Measurements from ENCODE around the gene KCNT2.
"Not testable (repeated sequence)": the region's sequence is repeated elsewhere in the genome, so short reads cannot be mapped to it uniquely, and the experiment has no call there.

KCNT2 gene

GRCh38 chr1:196608390-196609369, at the start of gene KCNT2:
Gene KCNT2 (minus strand): TSS chr1:196608440. CDS start chr1:196608309, 131 bp downstream.
- Histone ChIP-seq H3K4me1 (no peaks in the 10 kb centered on the region), H3K9me3 (replicated peaks in 1 of 11) (peaks cover 0 to 12% (median 7%) of the 10 kb centered on the region in 11 experiments; a peak in 12 of 22 replicates), H3K9ac (no peak within 1 kb of the TSS), H3K4me3 (no peak within 1 kb of the TSS), H3K4me2 (no peak within 1 kb of the TSS), H3K27ac (no peak within 1 kb of the TSS), H3K36me3 (no peaks in the 10 kb centered on the region), H4K20me1 (no peaks in the 10 kb centered on the region), H3K27me3 (no peaks in the 10 kb centered on the region)
- TF ChIP-seq Cebpa-rat (IDR thresholded peaks at IDR 0.05): no peak

- Histone ChIP-seq H4K20me1 (no peaks in the 10 kb centered on the region), H3K4me3 (no peak overlapping the region), H3K27me3 (no peaks in the 10 kb centered on the region), H3K4me2 (no peak overlapping the region), H3K27ac (no peak overlapping the region), H3K9me3 (replicated peaks in 1 of 11) (no peaks in the 10 kb centered on the region), H3K9ac (no peak overlapping the region), H3K4me1 (peaks cover 7 to 17% (median 13%) of the 10 kb centered on the region in 10 experiments; a peak in 18 of 20 replicates), H3K36me3 (no peaks in the 10 kb centered on the region)
- TF ChIP-seq Cebpa-rat (IDR thresholded peaks at IDR 0.05): no peak
Measured at GRCh38 chr1:196655494-196655893, 47.3 kb upstream of the KCNT2 start.

GRCh38 chr1:196655071-196655470, 46.8 kb upstream of the KCNT2 start:
- H3K36me3 ChIP-seq: no peaks in the 10 kb centered on the region
- H3K9ac ChIP-seq: no peak overlapping the region
- peaks cover 7 to 19% (median 13%) of the 10 kb centered on the region in 10 experiments; a peak in 18 of 20 replicates for H3K4me1 ChIP-seq
- H3K27ac ChIP-seq: no peak overlapping the region
- no peaks in the 10 kb centered on the region for H4K20me1 ChIP-seq
- H3K27me3 ChIP-seq: no peaks in the 10 kb centered on the region
- TF ChIP-seq Cebpa-rat (IDR thresholded peaks at IDR 0.05): no peak
- no peaks in the 10 kb centered on the region for H3K9me3 ChIP-seq (replicated peaks in 1 of 11)
- no peak overlapping the region for H3K4me3 ChIP-seq
- H3K4me2 ChIP-seq: no peak overlapping the region

GRCh38 chr1:196654271-196654670, 46.0 kb upstream of the KCNT2 start:
- peak overlapping the region in 2 of 11 experiments; percentile 35 to 72; a peak in 2 of 22 replicates for H3K4me2 ChIP-seq
- no peaks in the 10 kb centered on the region for H4K20me1 ChIP-seq
- peaks cover 7 to 19% (median 13%) of the 10 kb centered on the region in 10 experiments; a peak in 18 of 20 replicates for H3K4me1 ChIP-seq
- no peak for TF ChIP-seq Cebpa-rat (IDR thresholded peaks at IDR 0.05)
- no peaks in the 10 kb centered on the region for H3K9me3 ChIP-seq (replicated peaks in 1 of 11)
- no peak overlapping the region for H3K4me3 ChIP-seq
- no peak overlapping the region for H3K9ac ChIP-seq
- no peak overlapping the region for H3K27ac ChIP-seq
- no peaks in the 10 kb centered on the region for H3K27me3 ChIP-seq
- no peaks in the 10 kb centered on the region for H3K36me3 ChIP-seq

GRCh38 chr1:196651637-196652215, 43.5 kb upstream of the KCNT2 start, which contains the start of gene CFH:
Gene CFH (plus strand): TSS chr1:196652043. CDS start chr1:196652118, 75 bp downstream.
- Histone ChIP-seq H3K9ac (peak within 1 kb of the TSS in 6 of 11 experiments; percentile 31 to 60 (median 43); a peak in 8 of 22 replicates), H3K9me3 (replicated peaks in 1 of 11) (no peaks in the 10 kb centered on the region), H3K36me3 (no peaks in the 10 kb centered on the region), H4K20me1 (no peaks in the 10 kb centered on the region), H3K4me3 (peak within 1 kb of the TSS in 7 of 10 experiments; percentile 0 to 55 (median 42); a peak in 12 of 20 replicates), H3K27me3 (no peaks in the 10 kb centered on the region), H3K4me1 (peaks cover 7 to 19% (median 13%) of the 10 kb centered on the region in 10 experiments; a peak in 18 of 20 replicates), H3K27ac (peak within 1 kb of the TSS in 10 of 11 experiments; percentile 3 to 66 (median 48); a peak in 16 of 22 replicates), H3K4me2 (peak within 1 kb of the TSS; percentile 41 to 86 (median 71))
- no peak for TF ChIP-seq Cebpa-rat (IDR thresholded peaks at IDR 0.05)

- H3K9me3 ChIP-seq (replicated peaks in 1 of 11): no peaks in the 10 kb centered on the region
- no peaks in the 10 kb centered on the region for H4K20me1 ChIP-seq
- no peak for TF ChIP-seq Cebpa-rat (IDR thresholded peaks at IDR 0.05)
- H3K4me3 ChIP-seq: peak overlapping the region in 2 of 10 experiments; percentile 39 to 55; a peak in 2 of 20 replicates
- peaks cover 7 to 19% (median 13%) of the 10 kb centered on the region in 10 experiments; a peak in 18 of 20 replicates for H3K4me1 ChIP-seq
- H3K27me3 ChIP-seq: no peaks in the 10 kb centered on the region
- H3K27ac ChIP-seq: peak overlapping the region in 10 of 11 experiments; percentile 3 to 66 (median 48); a peak in 13 of 22 replicates
- H3K36me3 ChIP-seq: no peaks in the 10 kb centered on the region
- peak overlapping the region; percentile 41 to 86 (median 71); a peak in 18 of 22 replicates for H3K4me2 ChIP-seq
- H3K9ac ChIP-seq: peak overlapping the region in 1 of 11 experiments; percentile 38; a peak in 2 of 22 replicates
Measured at GRCh38 chr1:196651079-196651478, 42.8 kb upstream of the KCNT2 start.

- Histone ChIP-seq H3K27me3 (no peaks in the 10 kb centered on the region), H3K36me3 (no peaks in the 10 kb centered on the region), H3K4me3 (no peak overlapping the region), H3K4me2 (peak overlapping the region in 1 of 11 experiments; percentile 76; a peak in 1 of 22 replicates), H4K20me1 (no peaks in the 10 kb centered on the region), H3K4me1 (peaks cover 7 to 19% (median 13%) of the 10 kb centered on the region in 10 experiments; a peak in 18 of 20 replicates), H3K27ac (no peak overlapping the region; a peak in 1 of 22 replicates), H3K9me3 (replicated peaks in 1 of 11) (no peaks in the 10 kb centered on the region), H3K9ac (no peak overlapping the region)
- TF ChIP-seq Cebpa-rat (IDR thresholded peaks at IDR 0.05): no peak
Measured at GRCh38 chr1:196650403-196650802, 42.2 kb upstream of the KCNT2 start.

GRCh38 chr1:196649990-196650389, 41.8 kb upstream of the KCNT2 start:
- no peaks in the 10 kb centered on the region for H4K20me1 ChIP-seq
- no peaks in the 10 kb centered on the region for H3K9me3 ChIP-seq (replicated peaks in 1 of 11)
- no peak overlapping the region for H3K4me2 ChIP-seq
- no peak for TF ChIP-seq Cebpa-rat (IDR thresholded peaks at IDR 0.05)
- H3K4me3 ChIP-seq: no peak overlapping the region
- no peak overlapping the region for H3K9ac ChIP-seq
- H3K36me3 ChIP-seq: no peaks in the 10 kb centered on the region
- H3K4me1 ChIP-seq: peaks cover 7 to 17% (median 13%) of the 10 kb centered on the region in 10 experiments; a peak in 18 of 20 replicates
- H3K27me3 ChIP-seq: no peaks in the 10 kb centered on the region
- no peak overlapping the region for H3K27ac ChIP-seq

- Histone ChIP-seq H3K4me1 (no peaks in the 10 kb centered on the region), H3K27ac (no peak overlapping the region), H3K9ac (no peak overlapping the region), H3K27me3 (no peaks in the 10 kb centered on the region), H3K4me3 (no peak overlapping the region), H3K9me3 (replicated peaks in 1 of 11) (no peaks in the 10 kb centered on the region), H4K20me1 (no peaks in the 10 kb centered on the region), H3K36me3 (no peaks in the 10 kb centered on the region), H3K4me2 (no peak overlapping the region)
- no peak for TF ChIP-seq Cebpa-rat (IDR thresholded peaks at IDR 0.05)
Measured at GRCh38 chr1:196640976-196641375, 32.7 kb upstream of the KCNT2 start.

- H3K4me1 ChIP-seq; H3K9ac ChIP-seq; H3K9me3 ChIP-seq (replicated peaks in 1 of 11); H3K27ac ChIP-seq; H3K27me3 ChIP-seq; H3K4me3 ChIP-seq; H3K4me2 ChIP-seq; H4K20me1 ChIP-seq; H3K36me3 ChIP-seq: not testable (repeated sequence)
Measured at GRCh38 chr1:196639291-196639690, 31.1 kb upstream of the KCNT2 start.
